ENCODE results near the gene IGF2.

Gene IGF2

DNA sequence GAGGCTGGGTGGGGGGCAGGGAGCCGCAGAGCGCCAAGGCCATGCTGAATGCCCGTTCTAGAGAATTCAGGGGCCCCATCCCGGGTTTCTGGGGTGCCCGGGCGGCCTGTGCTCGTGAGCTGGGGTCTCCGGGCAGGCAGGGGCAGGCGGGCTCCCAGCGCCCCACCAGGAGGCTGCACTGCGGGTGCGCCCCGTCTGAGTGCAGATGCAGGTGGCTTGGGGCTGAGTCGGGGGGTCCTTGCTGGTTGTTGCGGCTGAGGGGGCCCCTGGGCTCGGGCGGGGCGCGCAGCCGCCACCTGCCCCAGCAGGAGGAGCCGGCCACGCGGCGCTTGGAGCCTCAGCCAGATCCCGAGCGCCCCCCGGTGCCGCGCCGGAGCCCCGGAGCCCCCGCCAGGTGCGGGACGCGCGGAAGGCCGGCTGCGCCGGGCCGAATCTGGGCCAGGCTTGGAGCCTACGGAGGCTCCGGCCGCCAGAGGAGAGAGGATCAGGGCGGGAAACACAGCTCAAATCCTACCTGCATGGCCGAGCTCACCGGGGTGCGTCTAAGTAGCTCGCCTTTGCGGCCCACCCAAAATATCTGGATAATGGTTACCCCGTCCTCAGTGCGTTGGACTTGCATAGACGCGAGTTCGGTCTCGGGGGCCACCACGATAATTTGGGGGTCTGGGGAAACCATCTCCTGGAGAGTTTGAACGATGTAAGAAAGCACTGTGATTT, 590 bp upstream of the IGF2 start:
- TF ChIP-seq ZBTB20 (tag by site-specific recombination; IDR thresholded peaks at IDR 0.05) (peak; percentile 87), ZNF426 (tag by site-specific recombination; IDR thresholded peaks at IDR 0.05) (no peak), ZIC2 (tag by site-specific recombination; IDR thresholded peaks at IDR 0.05) (peak; percentile 38; the same call in 1 of the 2 replicates), ZNF335 (tag by site-specific recombination; conservative IDR thresholded peaks at IDR 0.05) (peak; percentile 59), ZBTB8A (tag by site-specific recombination; IDR thresholded peaks at IDR 0.05) (0 out of 2 replicates have a peak, but pooled peaks have one; percentile 15), ZBTB21 (tag by site-specific recombination; IDR thresholded peaks at IDR 0.05) (no peak), ZBTB7A (tag by site-specific recombination; IDR thresholded peaks at IDR 0.05; ENCODE audit: low read depth) (peak; percentile 70; the same call in 1 of the 2 replicates)
- TF ChIP-seq, protein P1, sequence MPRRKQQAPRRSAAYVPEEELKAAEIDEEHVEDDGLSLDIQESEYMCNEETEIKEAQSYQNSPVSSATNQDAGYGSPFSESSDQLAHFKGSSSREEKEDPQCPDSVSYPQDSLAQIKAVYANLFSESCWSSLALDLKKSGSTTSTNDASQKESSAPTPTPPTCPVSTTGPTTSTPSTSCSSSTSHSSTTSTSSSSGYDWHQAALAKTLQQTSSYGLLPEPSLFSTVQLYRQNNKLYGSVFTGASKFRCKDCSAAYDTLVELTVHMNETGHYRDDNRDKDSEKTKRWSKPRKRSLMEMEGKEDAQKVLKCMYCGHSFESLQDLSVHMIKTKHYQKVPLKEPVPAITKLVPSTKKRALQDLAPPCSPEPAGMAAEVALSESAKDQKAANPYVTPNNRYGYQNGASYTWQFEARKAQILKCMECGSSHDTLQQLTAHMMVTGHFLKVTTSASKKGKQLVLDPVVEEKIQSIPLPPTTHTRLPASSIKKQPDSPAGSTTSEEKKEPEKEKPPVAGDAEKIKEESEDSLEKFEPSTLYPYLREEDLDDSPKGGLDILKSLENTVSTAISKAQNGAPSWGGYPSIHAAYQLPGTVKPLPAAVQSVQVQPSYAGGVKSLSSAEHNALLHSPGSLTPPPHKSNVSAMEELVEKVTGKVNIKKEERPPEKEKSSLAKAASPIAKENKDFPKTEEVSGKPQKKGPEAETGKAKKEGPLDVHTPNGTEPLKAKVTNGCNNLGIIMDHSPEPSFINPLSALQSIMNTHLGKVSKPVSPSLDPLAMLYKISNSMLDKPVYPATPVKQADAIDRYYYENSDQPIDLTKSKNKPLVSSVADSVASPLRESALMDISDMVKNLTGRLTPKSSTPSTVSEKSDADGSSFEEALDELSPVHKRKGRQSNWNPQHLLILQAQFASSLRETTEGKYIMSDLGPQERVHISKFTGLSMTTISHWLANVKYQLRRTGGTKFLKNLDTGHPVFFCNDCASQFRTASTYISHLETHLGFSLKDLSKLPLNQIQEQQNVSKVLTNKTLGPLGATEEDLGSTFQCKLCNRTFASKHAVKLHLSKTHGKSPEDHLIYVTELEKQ (tag by site-specific recombination; IDR thresholded peaks at IDR 0.05; ENCODE audit: borderline replicate concordance) = no peak
- TF ChIP-seq, protein P2, sequence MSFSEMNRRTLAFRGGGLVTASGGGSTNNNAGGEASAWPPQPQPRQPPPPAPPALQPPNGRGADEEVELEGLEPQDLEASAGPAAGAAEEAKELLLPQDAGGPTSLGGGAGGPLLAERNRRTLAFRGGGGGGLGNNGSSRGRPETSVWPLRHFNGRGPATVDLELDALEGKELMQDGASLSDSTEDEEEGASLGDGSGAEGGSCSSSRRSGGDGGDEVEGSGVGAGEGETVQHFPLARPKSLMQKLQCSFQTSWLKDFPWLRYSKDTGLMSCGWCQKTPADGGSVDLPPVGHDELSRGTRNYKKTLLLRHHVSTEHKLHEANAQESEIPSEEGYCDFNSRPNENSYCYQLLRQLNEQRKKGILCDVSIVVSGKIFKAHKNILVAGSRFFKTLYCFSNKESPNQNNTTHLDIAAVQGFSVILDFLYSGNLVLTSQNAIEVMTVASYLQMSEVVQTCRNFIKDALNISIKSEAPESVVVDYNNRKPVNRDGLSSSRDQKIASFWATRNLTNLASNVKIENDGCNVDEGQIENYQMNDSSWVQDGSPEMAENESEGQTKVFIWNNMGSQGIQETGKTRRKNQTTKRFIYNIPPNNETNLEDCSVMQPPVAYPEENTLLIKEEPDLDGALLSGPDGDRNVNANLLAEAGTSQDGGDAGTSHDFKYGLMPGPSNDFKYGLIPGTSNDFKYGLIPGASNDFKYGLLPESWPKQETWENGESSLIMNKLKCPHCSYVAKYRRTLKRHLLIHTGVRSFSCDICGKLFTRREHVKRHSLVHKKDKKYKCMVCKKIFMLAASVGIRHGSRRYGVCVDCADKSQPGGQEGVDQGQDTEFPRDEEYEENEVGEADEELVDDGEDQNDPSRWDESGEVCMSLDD (tag by site-specific recombination; IDR thresholded peaks at IDR 0.05) = peak; percentile 41; the same call in 1 of the 2 replicates
- TF ChIP-seq, protein P3, sequence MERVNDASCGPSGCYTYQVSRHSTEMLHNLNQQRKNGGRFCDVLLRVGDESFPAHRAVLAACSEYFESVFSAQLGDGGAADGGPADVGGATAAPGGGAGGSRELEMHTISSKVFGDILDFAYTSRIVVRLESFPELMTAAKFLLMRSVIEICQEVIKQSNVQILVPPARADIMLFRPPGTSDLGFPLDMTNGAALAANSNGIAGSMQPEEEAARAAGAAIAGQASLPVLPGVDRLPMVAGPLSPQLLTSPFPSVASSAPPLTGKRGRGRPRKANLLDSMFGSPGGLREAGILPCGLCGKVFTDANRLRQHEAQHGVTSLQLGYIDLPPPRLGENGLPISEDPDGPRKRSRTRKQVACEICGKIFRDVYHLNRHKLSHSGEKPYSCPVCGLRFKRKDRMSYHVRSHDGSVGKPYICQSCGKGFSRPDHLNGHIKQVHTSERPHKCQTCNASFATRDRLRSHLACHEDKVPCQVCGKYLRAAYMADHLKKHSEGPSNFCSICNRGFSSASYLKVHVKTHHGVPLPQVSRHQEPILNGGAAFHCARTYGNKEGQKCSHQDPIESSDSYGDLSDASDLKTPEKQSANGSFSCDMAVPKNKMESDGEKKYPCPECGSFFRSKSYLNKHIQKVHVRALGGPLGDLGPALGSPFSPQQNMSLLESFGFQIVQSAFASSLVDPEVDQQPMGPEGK (tag by site-specific recombination; IDR thresholded peaks at IDR 0.05) = 0 out of 2 replicates have a peak, but pooled peaks have one; percentile 18
- TF ChIP-seq, protein P4, sequence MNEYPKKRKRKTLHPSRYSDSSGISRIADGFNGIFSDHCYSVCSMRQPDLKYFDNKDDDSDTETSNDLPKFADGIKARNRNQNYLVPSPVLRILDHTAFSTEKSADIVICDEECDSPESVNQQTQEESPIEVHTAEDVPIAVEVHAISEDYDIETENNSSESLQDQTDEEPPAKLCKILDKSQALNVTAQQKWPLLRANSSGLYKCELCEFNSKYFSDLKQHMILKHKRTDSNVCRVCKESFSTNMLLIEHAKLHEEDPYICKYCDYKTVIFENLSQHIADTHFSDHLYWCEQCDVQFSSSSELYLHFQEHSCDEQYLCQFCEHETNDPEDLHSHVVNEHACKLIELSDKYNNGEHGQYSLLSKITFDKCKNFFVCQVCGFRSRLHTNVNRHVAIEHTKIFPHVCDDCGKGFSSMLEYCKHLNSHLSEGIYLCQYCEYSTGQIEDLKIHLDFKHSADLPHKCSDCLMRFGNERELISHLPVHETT (tag by site-specific recombination; IDR thresholded peaks at IDR 0.05) = no peak
- TF ChIP-seq, protein P5, sequence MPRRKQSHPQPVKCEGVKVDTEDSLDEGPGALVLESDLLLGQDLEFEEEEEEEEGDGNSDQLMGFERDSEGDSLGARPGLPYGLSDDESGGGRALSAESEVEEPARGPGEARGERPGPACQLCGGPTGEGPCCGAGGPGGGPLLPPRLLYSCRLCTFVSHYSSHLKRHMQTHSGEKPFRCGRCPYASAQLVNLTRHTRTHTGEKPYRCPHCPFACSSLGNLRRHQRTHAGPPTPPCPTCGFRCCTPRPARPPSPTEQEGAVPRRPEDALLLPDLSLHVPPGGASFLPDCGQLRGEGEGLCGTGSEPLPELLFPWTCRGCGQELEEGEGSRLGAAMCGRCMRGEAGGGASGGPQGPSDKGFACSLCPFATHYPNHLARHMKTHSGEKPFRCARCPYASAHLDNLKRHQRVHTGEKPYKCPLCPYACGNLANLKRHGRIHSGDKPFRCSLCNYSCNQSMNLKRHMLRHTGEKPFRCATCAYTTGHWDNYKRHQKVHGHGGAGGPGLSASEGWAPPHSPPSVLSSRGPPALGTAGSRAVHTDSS (tag by site-specific recombination; IDR thresholded peaks at IDR 0.05) = no peak
- TF ChIP-seq, protein P6, sequence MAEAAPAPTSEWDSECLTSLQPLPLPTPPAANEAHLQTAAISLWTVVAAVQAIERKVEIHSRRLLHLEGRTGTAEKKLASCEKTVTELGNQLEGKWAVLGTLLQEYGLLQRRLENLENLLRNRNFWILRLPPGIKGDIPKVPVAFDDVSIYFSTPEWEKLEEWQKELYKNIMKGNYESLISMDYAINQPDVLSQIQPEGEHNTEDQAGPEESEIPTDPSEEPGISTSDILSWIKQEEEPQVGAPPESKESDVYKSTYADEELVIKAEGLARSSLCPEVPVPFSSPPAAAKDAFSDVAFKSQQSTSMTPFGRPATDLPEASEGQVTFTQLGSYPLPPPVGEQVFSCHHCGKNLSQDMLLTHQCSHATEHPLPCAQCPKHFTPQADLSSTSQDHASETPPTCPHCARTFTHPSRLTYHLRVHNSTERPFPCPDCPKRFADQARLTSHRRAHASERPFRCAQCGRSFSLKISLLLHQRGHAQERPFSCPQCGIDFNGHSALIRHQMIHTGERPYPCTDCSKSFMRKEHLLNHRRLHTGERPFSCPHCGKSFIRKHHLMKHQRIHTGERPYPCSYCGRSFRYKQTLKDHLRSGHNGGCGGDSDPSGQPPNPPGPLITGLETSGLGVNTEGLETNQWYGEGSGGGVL (tag by site-specific recombination; IDR thresholded peaks at IDR 0.05) = peak; percentile 31; the same call in 1 of the 2 replicates
- Histone ChIP-seq H3K27ac (ENCODE audit: extremely low read depth, low read depth, low read length) (no peak overlapping the region; the same call in 1 of the 2 replicates), H3K36me3 (ENCODE audit: control insufficient read depth in 2 of 2, insufficient read depth in 1 of 2, low read length in 2 of 2) (no peaks in the 10 kb centered on the region), H3K4me1 (ENCODE audit: control insufficient read depth, insufficient read depth, low read length) (no peaks in the 10 kb centered on the region), H3K9me3 (ENCODE audit: control insufficient read depth, insufficient read depth, low read depth, low read length) (no peaks in the 10 kb centered on the region), H3K4me3 (ENCODE audit: low read depth, low read length) (no peak overlapping the region)
- ChIA-PET CTCF (interaction anchor here (0.5 to 5.0 kb wide), 3 partner anchors 12 to 646 kb away, joined by 3 to 43 read pairs (median 4); no protein-coding TSS in a partner anchor), POLR2A (no interaction called here)

All from HEK293 (cell line).